Ramos (cell line): ENCODE data around the gene CASP10.

ENCODE experiments used
- in situ Hi-C: fragments of 300-500 bp; cut with MboI; formaldehyde crosslinking; loops from one replicate; pipeline ENCODE4 v1.14.3; 2022; ENCODE audit warnings: low sequenced_read_pairs; ENCODE audit not compliant: unreplicated experiment

Gene CASP10

DNA sequence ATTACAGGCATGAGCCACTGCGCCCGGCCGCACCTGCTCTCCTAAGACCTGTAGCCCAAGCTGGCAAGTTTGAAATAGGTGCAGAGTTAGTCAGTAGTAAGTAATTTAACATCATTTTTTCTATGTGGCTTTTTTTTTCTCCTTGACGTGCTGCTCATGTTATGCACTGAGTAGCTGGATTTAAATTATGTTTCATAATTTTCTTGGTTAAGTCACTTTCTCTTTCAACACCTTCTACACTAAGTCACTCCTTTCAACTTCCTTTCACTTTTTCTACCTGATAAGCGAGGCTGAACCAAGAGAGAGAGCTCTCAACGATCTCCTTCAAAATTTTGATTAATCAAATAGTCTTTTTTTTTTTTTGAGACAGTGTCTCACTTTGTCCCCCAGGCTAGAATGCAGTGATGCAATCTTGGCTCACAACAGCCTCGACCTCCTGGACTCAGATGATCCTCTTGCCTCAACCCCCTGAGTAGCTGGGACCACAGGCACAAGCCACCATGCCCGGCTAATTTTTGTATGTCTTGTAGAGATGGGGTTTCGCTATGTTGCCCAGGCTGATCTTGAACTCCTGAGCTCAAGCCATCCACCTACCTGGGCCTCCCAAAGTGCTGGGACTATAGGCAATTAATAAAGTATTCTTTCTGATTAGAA is 90.5 kb downstream of the CASP10 start:
- in situ Hi-C loops = no loop called here

DNA sequence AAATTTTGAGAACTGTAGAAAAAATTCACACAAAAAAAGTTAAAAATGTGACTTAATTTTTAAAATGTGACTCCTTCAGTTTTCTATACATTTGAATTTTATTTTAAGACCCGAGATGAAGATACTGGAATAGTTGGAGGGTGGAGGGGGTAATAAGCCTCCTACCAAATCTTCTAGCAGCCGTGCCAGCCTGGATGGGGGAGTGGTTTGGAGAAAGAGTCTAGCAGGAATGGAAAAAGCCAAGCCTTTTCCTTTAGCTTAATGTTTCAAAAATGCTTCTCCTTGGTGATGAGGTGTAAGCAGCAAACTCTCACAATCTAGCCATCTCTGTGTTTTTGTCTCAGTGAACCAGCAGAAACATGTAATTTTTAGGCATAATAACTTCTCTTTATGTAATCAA is 92.1 kb downstream of the CASP10 start:
- in situ Hi-C loops = no loop called here

DNA sequence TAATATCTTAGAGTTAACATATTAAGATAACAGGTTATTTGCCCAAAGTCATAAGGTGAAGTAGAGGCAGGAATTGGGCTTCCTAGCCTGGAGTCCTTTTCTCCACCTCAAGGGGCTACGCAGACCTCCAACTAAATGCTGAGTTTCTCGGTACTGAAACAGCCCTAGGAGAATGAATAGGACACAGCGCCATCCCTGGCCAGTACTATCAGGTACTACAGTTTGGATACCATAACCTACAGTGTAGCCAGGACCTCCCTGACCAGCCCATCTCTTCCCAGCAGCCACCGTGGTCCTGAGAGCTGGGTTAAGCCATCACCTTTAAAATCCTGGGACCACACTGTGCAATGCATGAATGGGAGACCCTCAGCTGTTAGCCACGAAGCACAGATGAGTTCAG is 93.0 kb downstream of the CASP10 start:
- in situ Hi-C loops = no loop called here

DNA sequence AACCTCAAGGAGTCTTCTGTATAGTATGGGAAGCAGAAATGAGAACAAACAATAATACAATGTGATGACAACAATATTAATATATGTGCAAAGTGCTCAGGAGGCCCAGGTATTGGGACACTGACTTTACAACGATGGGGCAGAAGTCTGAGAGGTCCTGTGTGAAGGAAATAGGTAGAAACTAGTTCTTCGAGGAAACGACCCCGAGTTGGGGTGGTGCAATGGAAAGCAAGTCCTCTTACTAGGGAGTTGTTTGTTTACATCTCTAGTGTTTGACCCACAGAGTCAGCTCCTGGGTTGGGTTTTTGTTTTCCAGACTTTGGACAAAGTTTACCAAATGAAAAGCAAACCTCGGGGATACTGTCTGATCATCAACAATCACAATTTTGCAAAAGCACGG is 93.6 kb downstream of the CASP10 start:
- in situ Hi-C loops = no loop called here
